Neural cell (in vitro differentiated cells): Measurements from ENCODE around the gene HLA-E. TPM values are rescaled to one million over a fixed set of nuclear protein-coding genes. Genes with fewer than 3 reads are reported as not detected.

ENCODE experiments used
- H2AFZ ChIP-seq: fragments of 200-600, 300-800 bp; sonication (generic), shearing (Covaris generic); 2 replicates; pipeline ENCODE4 v1.6.0; 2014; ENCODE audit warnings: low read depth, mild to moderate bottlenecking, antibody characterized with exemption, low read length, moderate library complexity
- H3F3A ChIP-seq: fragments of 200-600 bp; shearing (Covaris generic); 2 replicates; pipeline ENCODE4 v1.6.1; 2016; ENCODE audit warnings: mild to moderate bottlenecking, moderate library complexity, mixed read lengths, antibody characterized with exemption, low read length; ENCODE audit not compliant: insufficient read depth, poor library complexity, severe bottlenecking
- H3K27ac ChIP-seq: fragments of 200-600, 300-800 bp; sonication (generic), shearing (Covaris generic); 2 replicates; pipeline ENCODE4 v1.5.1; 2014; ENCODE audit warnings: mild to moderate bottlenecking, low read length, moderate library complexity
- H3K27me3 ChIP-seq: fragments of 300-800, 200-600 bp; sonication (generic), shearing (Covaris generic); 2 replicates; pipeline ENCODE4 v1.6.0; 2014; ENCODE audit warnings: mild to moderate bottlenecking, low read depth, low read length, moderate library complexity; ENCODE audit not compliant: insufficient read depth
- H3K36me3 ChIP-seq: fragments of 300-800, 200-600 bp; sonication (generic), shearing (Covaris generic); 2 replicates; pipeline ENCODE4 v1.5.1; 2014; ENCODE audit warnings: mild to moderate bottlenecking, antibody characterized with exemption, low read length, moderate library complexity; ENCODE audit not compliant: insufficient read depth
- H3K4me2 ChIP-seq: fragments of 300-800, 200-600 bp; sonication (generic), shearing (Covaris generic); 2 replicates; pipeline ENCODE4 v1.6.0; 2014; ENCODE audit warnings: mild to moderate bottlenecking, low read length
- H3K4me3 ChIP-seq: fragments of 300-800, 200-600 bp; sonication (generic), shearing (Covaris generic); 2 replicates; pipeline ENCODE4 v1.5.1; 2014; ENCODE audit warnings: mild to moderate bottlenecking, low read length, moderate library complexity
- H3K79me2 ChIP-seq: fragments of 200-600 bp; shearing (Covaris generic); replicated peaks from 2 replicates; pipeline ENCODE4 v1.6.0; 2014; ENCODE audit warnings: mild to moderate bottlenecking, low read length, moderate library complexity; ENCODE audit not compliant: insufficient read depth
- H3K9ac ChIP-seq: fragments of 300-800, 200-600 bp; sonication (generic), shearing (Covaris generic); 2 replicates; pipeline ENCODE4 v1.6.1; 2016; ENCODE audit warnings: mild to moderate bottlenecking, low read length, mixed read lengths
- H3K9me2 ChIP-seq: fragments of 200-600 bp; shearing (Covaris generic); 2 replicates; pipeline ENCODE4 v1.6.1; 2016; ENCODE audit warnings: mild to moderate bottlenecking, low read length, mixed read lengths; ENCODE audit not compliant: insufficient read depth
- H3K9me3 ChIP-seq: fragments of 200-600, 300-800 bp; sonication (generic), shearing (Covaris generic); 2 replicates; pipeline ENCODE4 v1.6.1; 2016; ENCODE audit warnings: mild to moderate bottlenecking, mixed run types, low read length, moderate library complexity, mixed read lengths
- H4K20me1 ChIP-seq: fragments of 200-600 bp; shearing (Covaris generic); 2 replicates; pipeline ENCODE4 v1.6.1; 2016; ENCODE audit warnings: mild to moderate bottlenecking, mixed run types; ENCODE audit not compliant: insufficient read depth
- CTCF ChIP-seq: fragments of 450-650 bp; IDR thresholded peaks from 2 replicates; pipeline ENCODE4 v1.5.1; 2014; ENCODE audit warnings: antibody characterized with exemption, mild to moderate bottlenecking, moderate library complexity; ENCODE audit not compliant: poor library complexity, severe bottlenecking
- EP300 ChIP-seq: fragments of 450-650 bp; conservative IDR thresholded peaks from 2 replicates; pipeline ENCODE4 v1.6.1; 2014; ENCODE audit warnings: antibody characterized with exemption, mild to moderate bottlenecking, moderate library complexity; ENCODE audit not compliant: poor library complexity, severe bottlenecking
- MXI1 ChIP-seq: fragments of 450-650 bp; conservative IDR thresholded peaks from 2 replicates; pipeline ENCODE4 v1.6.1; 2014; ENCODE audit warnings: antibody characterized with exemption, mild to moderate bottlenecking; ENCODE audit not compliant: poor library complexity, severe bottlenecking
- POLR2AphosphoS5 ChIP-seq: IDR thresholded peaks from 2 replicates; pipeline ENCODE4 v1.6.1; 2012
- REST ChIP-seq: IDR thresholded peaks from 2 replicates; pipeline ENCODE4 v1.6.1; 2012; ENCODE audit warnings: borderline replicate concordance
- SMC3 ChIP-seq: fragments of 450-650 bp; conservative IDR thresholded peaks from 2 replicates; pipeline ENCODE4 v1.6.1; 2014; ENCODE audit warnings: antibody characterized with exemption, mild to moderate bottlenecking, moderate library complexity; ENCODE audit not compliant: poor library complexity
- polyA plus RNA-seq: library from polyadenylated mRNA; depleted of rRNA; stranded (reverse); fragments of >200 nt; gene quantifications from 2 replicates; pipeline ENCODE4 v1.2.3, GENCODE V29; 2014

HLA-E gene
- polyA plus RNA-seq, 1 donor from 2014 or later = 0.51 TPM

GRCh38 chr6:30463242-30463641 lies 26.1 kb upstream of the HLA-E start:
- no peak overlapping the region for H3K4me2 ChIP-seq
- no peaks in the 10 kb centered on the region for H3K9me3 ChIP-seq
- TF ChIP-seq MXI1 = no peak
- TF ChIP-seq EP300 = no peak
- no peak for TF ChIP-seq CTCF
- no peak for TF ChIP-seq POLR2AphosphoS5
- TF ChIP-seq SMC3 = no peak
- no peaks in the 10 kb centered on the region for H3K9me2 ChIP-seq
- H3K79me2 ChIP-seq = no peaks in the 10 kb centered on the region
- no peak overlapping the region for H3K27ac ChIP-seq
- peaks cover 49% of the 10 kb centered on the region for H3K27me3 ChIP-seq
- H3K36me3 ChIP-seq = no peaks in the 10 kb centered on the region
- no peak overlapping the region for H3K9ac ChIP-seq
- H3K4me3 ChIP-seq = no peak overlapping the region
- H4K20me1 ChIP-seq = no peaks in the 10 kb centered on the region
- H2AFZ ChIP-seq = no peak overlapping the region
- H3F3A ChIP-seq = no peaks in the 10 kb centered on the region

GRCh38 chr6:30463651-30464618 lies 25.4 kb upstream of the HLA-E start:
- H3K9me3 ChIP-seq = no peaks in the 10 kb centered on the region
- no peaks in the 10 kb centered on the region for H3F3A ChIP-seq
- H2AFZ ChIP-seq = no peak overlapping the region
- H3K27me3 ChIP-seq = peaks cover 49% of the 10 kb centered on the region
- H4K20me1 ChIP-seq = no peaks in the 10 kb centered on the region
- H3K36me3 ChIP-seq = no peaks in the 10 kb centered on the region
- no peaks in the 10 kb centered on the region for H3K79me2 ChIP-seq
- H3K4me3 ChIP-seq = no peak overlapping the region
- H3K9ac ChIP-seq = no peak overlapping the region
- no peaks in the 10 kb centered on the region for H3K9me2 ChIP-seq
- H3K27ac ChIP-seq = no peak overlapping the region
- no peak overlapping the region for H3K4me2 ChIP-seq
- TF ChIP-seq EP300 = no peak
- no peak for TF ChIP-seq POLR2AphosphoS5

- Histone ChIP-seq H3K27ac (no peak overlapping the region), H3K27me3 (peaks cover 49% of the 10 kb centered on the region), H4K20me1 (no peaks in the 10 kb centered on the region), H3K9me2 (no peaks in the 10 kb centered on the region), H3K79me2 (no peaks in the 10 kb centered on the region), H3K4me2 (no peak overlapping the region), H3K36me3 (no peaks in the 10 kb centered on the region), H2AFZ (no peak overlapping the region), H3K9ac (no peak overlapping the region), H3K9me3 (no peaks in the 10 kb centered on the region), H3F3A (no peaks in the 10 kb centered on the region), H3K4me3 (peak overlapping the region; percentile 58)
- no peak for TF ChIP-seq POLR2AphosphoS5
- no peak for TF ChIP-seq MXI1
- no peak for TF ChIP-seq REST
- TF ChIP-seq EP300 = no peak
Observed at GRCh38 chr6:30465595-30466306, 23.6 kb upstream of the HLA-E start.
